ENCODE data around the gene CAMK2D. TPM values are rescaled to one million over a fixed set of nuclear protein-coding genes. Genes with fewer than 3 reads are reported as not detected.
A peak's percentile ranks its signal among the peaks of the same experiment; 100 is the strongest.

Gene CAMK2D
- total RNA-seq, 1 donor: 378 TPM

- H3K4me3 ChIP-seq (ENCODE audit: low read depth, low read length): no peak overlapping the region
- no peak for DNase-seq (ENCODE audit: low read depth)
- no peak for TF ChIP-seq CTCF (IDR thresholded peaks at IDR 0.05; ENCODE audit: insufficient read depth, low read length)
These were observed 173.8 kb downstream of the CAMK2D start for GRCh38 chr4:113587640-113588275.

- DNase-seq (ENCODE audit: low read depth): no peak
- H3K4me3 ChIP-seq (ENCODE audit: low read depth, low read length): no peak overlapping the region
- TF ChIP-seq CTCF (IDR thresholded peaks at IDR 0.05; ENCODE audit: insufficient read depth, low read length): no peak
These were observed 174.4 kb downstream of the CAMK2D start for GRCh38 chr4:113587156-113587555.

GRCh38 chr4:113586072-113586471, 175.5 kb downstream of the CAMK2D start:
- DNase-seq (ENCODE audit: low read depth): peak; percentile 46
- H3K4me3 ChIP-seq (ENCODE audit: low read depth, low read length): no peak overlapping the region
- no peak for TF ChIP-seq CTCF (IDR thresholded peaks at IDR 0.05; ENCODE audit: insufficient read depth, low read length)

GRCh38 chr4:113584407-113585150, 177.0 kb downstream of the CAMK2D start:
- peak; percentile 54 for DNase-seq (ENCODE audit: low read depth)
- no peak overlapping the region for H3K4me3 ChIP-seq (ENCODE audit: low read depth, low read length)
- TF ChIP-seq CTCF (IDR thresholded peaks at IDR 0.05; ENCODE audit: insufficient read depth, low read length): no peak

GRCh38 chr4:113582737-113583136, 178.8 kb downstream of the CAMK2D start:
- TF ChIP-seq CTCF (IDR thresholded peaks at IDR 0.05; ENCODE audit: insufficient read depth, low read length): no peak
- DNase-seq (ENCODE audit: low read depth): no peak
- H3K4me3 ChIP-seq (ENCODE audit: low read depth, low read length): no peak overlapping the region

GRCh38 chr4:113579360-113579759, 182.2 kb downstream of the CAMK2D start:
- no peak for DNase-seq (ENCODE audit: low read depth)
- no peak overlapping the region for H3K4me3 ChIP-seq (ENCODE audit: low read depth, low read length)
- no peak for TF ChIP-seq CTCF (IDR thresholded peaks at IDR 0.05; ENCODE audit: insufficient read depth, low read length)

All from fibroblast of the aortic adventitia (primary cell).